HCT116 (cell line): ENCODE data around the gene ZMYM1. TPM values are rescaled to one million over a fixed set of nuclear protein-coding genes. Genes with fewer than 3 reads are reported as not detected.
"Not testable (repeated sequence)": the region's sequence is repeated elsewhere in the genome, so short reads cannot be mapped to it uniquely, and the experiment has no call there.

Experiments used
- ATAC-seq: fragments of 200-7000 bp; cut with Tn5 transposase; 2 replicates; pipeline ENCODE4 v1.9.1; 2020; ENCODE audit warnings: mild to moderate bottlenecking, moderate library complexity
- BruUV-seq: library from RNA; stranded (reverse); fragments of 400-500 nt; replicated peaks from 2 replicates; lab custom pipeline; 2021; lab: Mats Ljungman, UMichigan
- CTCF ChIA-PET: fragments of 300-600 bp; sonication (Branson Sonifier 250); formaldehyde crosslinking; loops from one replicate; lab custom pipeline; 2021; ENCODE audit warnings: antibody characterized with exemption; lab: Charles Lee
- POLR2A ChIA-PET: fragments of 300-600, 350-600 bp; sonication (Branson Sonifier 250); formaldehyde crosslinking; loops from one replicate; lab custom pipeline; 2021; ENCODE audit warnings: antibody characterized with exemption; lab: Charles Lee
- RAD21 ChIA-PET, 2 experiments: fragments of 300-600 bp; sonication (Branson Sonifier 250); formaldehyde crosslinking; loops; one replicate each; lab custom pipeline; 2023; ENCODE audit warnings: low total read pairs in 2 of 2; ENCODE audit not compliant: uncharacterized antibody in 2 of 2, unreplicated experiment in 2 of 2, low non-redundant PET in 1 of 2; lab: Charles Lee
- DNase-seq: peaks from one replicate; pipeline ENCODE4 v3.0.0-alpha.2; 2010; ENCODE audit warnings: low read depth, low spot score
- H2AFZ ChIP-seq: fragments of 200-600 bp; shearing (Covaris generic), sonication (generic); 2 replicates; pipeline ENCODE4 v1.6.1; 2017; ENCODE audit warnings: low read depth, mixed run types, mixed read lengths, antibody characterized with exemption, low read length; ENCODE audit not compliant: poor library complexity, severe bottlenecking
- H3K27ac ChIP-seq: 2 replicates; pipeline ENCODE4 v1.5.1; 2012; ENCODE audit warnings: low read depth, low read length
- H3K27me3 ChIP-seq: fragments of 200-600 bp; sonication (generic); 2 replicates; pipeline ENCODE4 v1.6.1; 2016; ENCODE audit warnings: mixed run types, low read length, mixed read lengths; ENCODE audit not compliant: insufficient read depth
- H3K36me3 ChIP-seq, 2 experiments: fragments of 200-500 bp in 1 of 2; fragments of 200-600 bp in 1 of 2; sonication (Bioruptor generic) in 1 of 2; sonication (generic) in 1 of 2; 2 replicates each; pipeline versions ENCODE4 v1.5.1 to v1.6.1; 2014 to 2016; ENCODE audit warnings: low read length in 2 of 2, inconsistent platforms in 1 of 2, mixed read lengths in 1 of 2, mixed run types in 1 of 2; ENCODE audit not compliant: insufficient read depth in 2 of 2, control insufficient read depth in 1 of 2
- H3K4me1 ChIP-seq, 2 experiments: fragments of 200-600 bp in 1 of 2; sonication (generic) in 1 of 2; 2 replicates each; pipeline versions ENCODE4 v1.5.1 to v1.6.1; 2012 to 2017; ENCODE audit warnings: low read length in 2 of 2, inconsistent platforms in 1 of 2, mild to moderate bottlenecking in 1 of 2, mixed read lengths in 1 of 2, mixed run types in 1 of 2, moderate library complexity in 1 of 2; ENCODE audit not compliant: insufficient read depth in 2 of 2, control insufficient read depth in 1 of 2
- H3K4me2 ChIP-seq: fragments of 200-600 bp; sonication (generic); 2 replicates; pipeline ENCODE4 v1.6.1; 2017; ENCODE audit warnings: mixed run types, low read length, mixed read lengths
- H3K4me3 ChIP-seq, 2 experiments: fragments of 200-600 bp in 1 of 2; sonication (generic) in 1 of 2; replicated peaks in 1 of 2; 2 replicates each; pipeline ENCODE4 v1.5.1; 2011 to 2016; ENCODE audit warnings: low read length in 2 of 2, control low read depth in 1 of 2, low read depth in 1 of 2, mild to moderate bottlenecking in 1 of 2, mixed read lengths in 1 of 2, mixed run types in 1 of 2
- H3K79me2 ChIP-seq: fragments of 200-600 bp; sonication (generic); 2 replicates; pipeline ENCODE4 v1.6.1; 2017; ENCODE audit warnings: mild to moderate bottlenecking, mixed run types, low read length, moderate library complexity, mixed read lengths; ENCODE audit not compliant: insufficient read depth
- H3K9ac ChIP-seq: fragments of 200-600 bp; sonication (generic); 2 replicates; pipeline ENCODE4 v1.6.1; 2016; ENCODE audit warnings: low read length, mixed read lengths
- H3K9me2 ChIP-seq: fragments of 200-600 bp; sonication (generic), shearing (Covaris generic); 2 replicates; pipeline ENCODE4 v1.6.1; 2017; ENCODE audit warnings: mixed run types, mild to moderate bottlenecking, moderate library complexity; ENCODE audit not compliant: insufficient read depth
- H3K9me3 ChIP-seq, 2 experiments: fragments of 200-500 bp in 1 of 2; fragments of 200-600 bp in 1 of 2; sonication (Bioruptor generic) in 1 of 2; sonication (generic) in 1 of 2; 2 replicates each; pipeline ENCODE4 v1.6.1; 2014 to 2017; ENCODE audit warnings: low read length in 2 of 2, mixed read lengths in 2 of 2, inconsistent platforms in 1 of 2, low read depth in 1 of 2, mild to moderate bottlenecking in 1 of 2, mixed run types in 1 of 2, moderate library complexity in 1 of 2; ENCODE audit not compliant: control insufficient read depth in 1 of 2, insufficient read depth in 1 of 2
- H4K20me1 ChIP-seq: fragments of 200-600 bp; sonication (generic), shearing (Covaris generic); 2 replicates; pipeline ENCODE4 v1.6.1; 2017; ENCODE audit warnings: mixed run types, mild to moderate bottlenecking, moderate library complexity; ENCODE audit not compliant: insufficient read depth
- ATF3 ChIP-seq: IDR thresholded peaks from 2 replicates; pipeline ENCODE4 v1.6.1; 2012
- CTCF ChIP-seq, 3 experiments: fragments of 200-600 bp in 1 of 3; sonication (generic) in 1 of 3; IDR thresholded peaks in 2 of 3; conservative IDR thresholded peaks in 1 of 3; 2 replicates each; pipeline ENCODE4 v1.5.1; 2012 to 2017; ENCODE audit warnings: low read depth in 2 of 3, low read length in 2 of 3, antibody characterized with exemption in 1 of 3, borderline replicate concordance in 1 of 3, control low read depth in 1 of 3, mild to moderate bottlenecking in 1 of 3, mixed read lengths in 1 of 3, mixed run types in 1 of 3, moderate library complexity in 1 of 3; ENCODE audit not compliant: insufficient read depth in 1 of 3
- ELF1 ChIP-seq: IDR thresholded peaks from 2 replicates; pipeline ENCODE4 v1.6.1; 2012; ENCODE audit warnings: low read depth, borderline replicate concordance
- EZH2 ChIP-seq: fragments of 200-600 bp; sonication (generic); IDR thresholded peaks from 2 replicates; pipeline ENCODE4 v1.6.1; 2017; ENCODE audit warnings: antibody characterized with exemption, mixed run types
- SP1 ChIP-seq: IDR thresholded peaks from 2 replicates; pipeline ENCODE4 v1.6.1; 2012; ENCODE audit warnings: low read depth
- SRF ChIP-seq: IDR thresholded peaks from 2 replicates; pipeline ENCODE4 v1.6.1; 2012; ENCODE audit warnings: low read depth
- intact Hi-C: fragments of 100-400 bp; cut with micrococcal nuclease; formaldehyde crosslinking; loops from 2 replicates; pipeline ENCODE4 v1.10.0; 2022
- total RNA-seq: library from RNA; stranded (reverse); gene quantifications from one replicate; pipeline ENCODE4 v1.2.1, GENCODE V29; 2021; ENCODE audit not compliant: unreplicated experiment

ZMYM1 gene
- total RNA-seq, 1 experiment from 2014 or later = 37.6 TPM

GRCh38 chr1:35143737-35144508 is 64.7 kb downstream of the ZMYM1 start (continued):
- TF ChIP-seq EZH2 = no peak
- no peak for TF ChIP-seq CTCF (IDR thresholded peaks at IDR 0.05 in 2 of 3, conservative IDR thresholded peaks at IDR 0.05 in 1 of 3; ENCODE audit: borderline replicate concordance in 1 of 3, insufficient read depth in 1 of 3, low read depth in 2 of 3, low read length in 2 of 3)

GRCh38 chr1:35145892-35146549 is 66.8 kb downstream of the ZMYM1 start:
- H3K4me3 ChIP-seq, DNase-seq, H3K9me3 ChIP-seq, H2AFZ ChIP-seq, RAD21 ChIA-PET, CTCF ChIA-PET, H3K4me1 ChIP-seq, H3K27me3 ChIP-seq, intact Hi-C loops, H3K9ac ChIP-seq, H3K36me3 ChIP-seq, H3K79me2 ChIP-seq, H3K27ac ChIP-seq, BruUV-seq, ATAC-seq, H3K4me2 ChIP-seq, POLR2A ChIA-PET, H4K20me1 ChIP-seq, H3K9me2 ChIP-seq: not testable (repeated sequence)

GRCh38 chr1:35151220-35151619 is 72.0 kb downstream of the ZMYM1 start:
- Histone ChIP-seq H3K27me3 (no peaks in the 10 kb centered on the region), H3K9ac (no peak overlapping the region), H3K27ac (no peak overlapping the region), H3K9me2 (no peaks in the 10 kb centered on the region), H3K4me2 (no peak overlapping the region), H2AFZ (no peak overlapping the region), H4K20me1 (no peaks in the 10 kb centered on the region), H3K79me2 (no peaks in the 10 kb centered on the region), H3K36me3 (no peaks in the 10 kb centered on the region), H3K4me3 (no peak overlapping the region), H3K9me3 (no peaks in the 10 kb centered on the region), H3K4me1 (no peaks in the 10 kb centered on the region)
- POLR2A ChIA-PET = no interaction called here
- no peak for DNase-seq
- intact Hi-C loops = no loop called here
- RAD21 ChIA-PET = no interaction called here
- CTCF ChIA-PET = no interaction called here
- ATAC-seq = no peak
- BruUV-seq = no TSS peak
- TF ChIP-seq ELF1 (no peak), EZH2 (no peak), CTCF (IDR thresholded peaks at IDR 0.05 in 2 of 3, conservative IDR thresholded peaks at IDR 0.05 in 1 of 3; ENCODE audit: borderline replicate concordance in 1 of 3, insufficient read depth in 1 of 3, low read depth in 2 of 3, low read length in 2 of 3) (no peak), ATF3 (no peak), SRF (no peak), SP1 (no peak)
